Measurements from ENCODE around the gene TBC1D8. TPM values are rescaled to one million over a fixed set of nuclear protein-coding genes. Genes with fewer than 3 reads are reported as not detected.
A peak's percentile ranks its signal among the peaks of the same experiment; 100 is the strongest.

Gene TBC1D8
- total RNA-seq = 10 to 100 TPM; 19.5 to 46.9 (median 24.8) TPM

GRCh38 chr2:101151146-101151858, at the start of gene TBC1D8:
Gene TBC1D8, minus strand, starts transcription at chr2:101151382. Its CDS starts 129 bp downstream, at chr2:101151253.
- no peaks in the 10 kb centered on the region for H3K27me3 ChIP-seq
- intact Hi-C loops (cut with DNase I) = loop anchor here (5.0 to 10.0 kb wide), 2 partner anchors 53 to 114 kb away; no protein-coding TSS in a partner anchor
- peak within 1 kb of the TSS; percentile 88 to 92 (median 90) for H3K27ac ChIP-seq
- peak; percentile 6 for DNase-seq
- H3K9me3 ChIP-seq = no peaks in the 10 kb centered on the region
- H3K4me1 ChIP-seq = peaks cover 14 to 52% (median 37%) of the 10 kb centered on the region in 3 donors
- peak in 1 of 6 experiments; percentile 3 for TF ChIP-seq CTCF (IDR thresholded peaks at IDR 0.05)
- peak in 2 of 4 donors; percentile 69 to 88 for TF ChIP-seq POLR2A (IDR thresholded peaks at IDR 0.05)
- 0 to 3% methylated on average over 2 to 10 of the region's 81 CpGs for WGBS, 2 donors
- H3K4me3 ChIP-seq = peak within 1 kb of the TSS; percentile 70 to 93 (median 88)
- no peaks in the 10 kb centered on the region for H3K36me3 ChIP-seq

- 21 to 35% methylated on average over 2 of the region's 2 CpGs for WGBS, 2 donors
- Histone ChIP-seq H3K9me3 (no peaks in the 10 kb centered on the region), H3K36me3 (no peaks in the 10 kb centered on the region), H3K27me3 (no peaks in the 10 kb centered on the region), H3K27ac (peak overlapping the region in 3 of 4 donors; percentile 47 to 55 (median 47)), H3K4me3 (no peak overlapping the region), H3K4me1 (peaks cover 7 to 40% (median 22%) of the 10 kb centered on the region in 3 donors)
- intact Hi-C loops (cut with DNase I) = loop anchor here (10.0 kb wide), 2 partner anchors 46 to 166 kb away; partner anchors contain the start of gene TBC1D8
- no peak for TF ChIP-seq CTCF (IDR thresholded peaks at IDR 0.05)
- no peak for TF ChIP-seq POLR2A (IDR thresholded peaks at IDR 0.05)
- no peak for DNase-seq
Measured at GRCh38 chr2:101200676-101201075, 49.5 kb upstream of the TBC1D8 start.

- no peak for DNase-seq
- Histone ChIP-seq H3K36me3 (no peaks in the 10 kb centered on the region), H3K4me3 (no peak overlapping the region), H3K4me1 (peaks cover 7 to 34% (median 18%) of the 10 kb centered on the region in 3 donors), H3K27ac (no peak overlapping the region), H3K27me3 (no peaks in the 10 kb centered on the region), H3K9me3 (no peaks in the 10 kb centered on the region)
- 25 to 29% methylated on average over 7 of the region's 7 CpGs for WGBS, 2 donors
- TF ChIP-seq CTCF (IDR thresholded peaks at IDR 0.05) = peak in 1 of 6 experiments; percentile 37
- TF ChIP-seq POLR2A (IDR thresholded peaks at IDR 0.05) = no peak
- intact Hi-C loops (cut with DNase I) = no loop called here
Measured at GRCh38 chr2:101199251-101199791, 48.1 kb upstream of the TBC1D8 start.

GRCh38 chr2:101197814-101198213, 46.6 kb upstream of the TBC1D8 start:
- DNase-seq = no peak
- intact Hi-C loops (cut with DNase I) = no loop called here
- Histone ChIP-seq H3K4me3 (no peak overlapping the region), H3K27me3 (no peaks in the 10 kb centered on the region), H3K9me3 (no peaks in the 10 kb centered on the region), H3K36me3 (no peaks in the 10 kb centered on the region), H3K4me1 (peaks cover 7 to 34% (median 18%) of the 10 kb centered on the region in 3 donors), H3K27ac (no peak overlapping the region)
- WGBS, 2 donors = 89 to 91% methylated on average over 12 of the region's 12 CpGs
- no peak for TF ChIP-seq CTCF (IDR thresholded peaks at IDR 0.05)
- no peak for TF ChIP-seq POLR2A (IDR thresholded peaks at IDR 0.05)

GRCh38 chr2:101197215-101197745, 46.1 kb upstream of the TBC1D8 start:
- TF ChIP-seq CTCF (IDR thresholded peaks at IDR 0.05) (peak in 2 of 6 experiments; percentile 21 to 29), POLR2A (IDR thresholded peaks at IDR 0.05) (no peak)
- peaks cover 7 to 34% (median 18%) of the 10 kb centered on the region in 3 donors for H3K4me1 ChIP-seq
- no peaks in the 10 kb centered on the region for H3K36me3 ChIP-seq
- no peak for DNase-seq
- no peaks in the 10 kb centered on the region for H3K27me3 ChIP-seq
- H3K27ac ChIP-seq = no peak overlapping the region
- WGBS, 2 donors = 11 to 35% methylated on average over 1 of the region's 1 CpG
- no peaks in the 10 kb centered on the region for H3K9me3 ChIP-seq
- intact Hi-C loops (cut with DNase I) = no loop called here
- H3K4me3 ChIP-seq = no peak overlapping the region

Measured in esophagus squamous epithelium (tissue), 5 donors.